OCI-LY1 (cell line): ENCODE results near the gene EYS.

Experiments
- CTCF ChIP-seq: fragments of 200-600 bp; sonication (generic), shearing (Covaris generic); IDR thresholded peaks from 2 replicates; pipeline ENCODE4 v1.5.1; 2017; ENCODE audit warnings: mild to moderate bottlenecking, antibody characterized with exemption, low read length, moderate library complexity, mixed read lengths
- EZH2 ChIP-seq: fragments of 200-600 bp; sonication (generic), shearing (Covaris generic); IDR thresholded peaks from 2 replicates; pipeline ENCODE4 v1.8.0; 2017; ENCODE audit warnings: borderline replicate concordance, mixed run types, mild to moderate bottlenecking, antibody characterized with exemption, low read length, moderate library complexity, mixed read lengths

GRCh38 chr6:63709148-63709547 is 1997.9 kb downstream of the EYS start:
- no peak for TF ChIP-seq CTCF
- TF ChIP-seq EZH2: no peak
